PFSK-1 (cell line): ENCODE results near the gene PRKAR1B.

ENCODE experiments used
- FOXP2 ChIP-seq: optimal IDR thresholded peaks from 2 replicates; pipeline ENCODE3; 2011; ENCODE audit warnings: borderline replicate concordance, control low read depth, inconsistent platforms; ENCODE audit not compliant: insufficient read depth; ENCODE audit errors: extremely low read length, extremely low read depth
- POLR2AphosphoS5 ChIP-seq: IDR thresholded peaks from 2 replicates; pipeline ENCODE4 v1.6.1; 2012; ENCODE audit warnings: low read depth, mild to moderate bottlenecking, control low read depth, low read length, moderate library complexity
- REST ChIP-seq, 2 experiments: IDR thresholded peaks; 2 replicates each; pipeline versions ENCODE4 v1.6.1 to v1.8.0; 2011 to 2012; ENCODE audit warnings: low read depth in 2 of 2, low read length in 2 of 2, control low read depth in 1 of 2, inconsistent platforms in 1 of 2, mild to moderate bottlenecking in 1 of 2, moderate library complexity in 1 of 2; ENCODE audit not compliant: insufficient read depth in 1 of 2
- SIN3A ChIP-seq: IDR thresholded peaks from 2 replicates; pipeline ENCODE4 v1.6.1; 2012; ENCODE audit warnings: mild to moderate bottlenecking, low read length, moderate library complexity, borderline replicate concordance; ENCODE audit not compliant: insufficient read depth
- TAF1 ChIP-seq: IDR thresholded peaks from 2 replicates; pipeline ENCODE4 v1.6.1; 2012; ENCODE audit warnings: low read length, control low read depth, borderline replicate concordance; ENCODE audit not compliant: insufficient read depth

The PRKAR1B gene

GRCh38 chr7:549891-550625, 177.0 kb downstream of the PRKAR1B start:
- TF ChIP-seq SIN3A (no peak), REST (IDR thresholded peaks at IDR 0.05; ENCODE audit: insufficient read depth in 1 of 2, low read depth in 2 of 2, low read length in 2 of 2) (no peak), FOXP2 (no peak), POLR2AphosphoS5 (no peak), TAF1 (no peak)

- TF ChIP-seq FOXP2 (no peak), REST (IDR thresholded peaks at IDR 0.05; ENCODE audit: insufficient read depth in 1 of 2, low read depth in 2 of 2, low read length in 2 of 2) (no peak), POLR2AphosphoS5 (no peak), SIN3A (no peak), TAF1 (no peak)
Observed at GRCh38 chr7:549066-549890, 177.8 kb downstream of the PRKAR1B start.

GRCh38 chr7:548401-548800, 178.7 kb downstream of the PRKAR1B start:
- TF ChIP-seq POLR2AphosphoS5 (no peak), SIN3A (no peak), TAF1 (no peak), FOXP2 (no peak), REST (IDR thresholded peaks at IDR 0.05; ENCODE audit: insufficient read depth in 1 of 2, low read depth in 2 of 2, low read length in 2 of 2) (no peak)

- TF ChIP-seq REST (IDR thresholded peaks at IDR 0.05; ENCODE audit: insufficient read depth in 1 of 2, low read depth in 2 of 2, low read length in 2 of 2), result no peak
- no peak for TF ChIP-seq FOXP2
- TF ChIP-seq POLR2AphosphoS5, result no peak
- no peak for TF ChIP-seq TAF1
- TF ChIP-seq SIN3A, result no peak
Observed at GRCh38 chr7:545470-545869, 181.6 kb downstream of the PRKAR1B start.
